ENCODE data around the gene ITGA2B. TPM values are rescaled to one million over a fixed set of nuclear protein-coding genes. Genes with fewer than 3 reads are reported as not detected.

ITGA2B gene
- total and polyA plus RNA-seq, 7 experiments from 2014 or later, result 0.43 to 19.7 (median 0.67) TPM; not detected in 2

DNA sequence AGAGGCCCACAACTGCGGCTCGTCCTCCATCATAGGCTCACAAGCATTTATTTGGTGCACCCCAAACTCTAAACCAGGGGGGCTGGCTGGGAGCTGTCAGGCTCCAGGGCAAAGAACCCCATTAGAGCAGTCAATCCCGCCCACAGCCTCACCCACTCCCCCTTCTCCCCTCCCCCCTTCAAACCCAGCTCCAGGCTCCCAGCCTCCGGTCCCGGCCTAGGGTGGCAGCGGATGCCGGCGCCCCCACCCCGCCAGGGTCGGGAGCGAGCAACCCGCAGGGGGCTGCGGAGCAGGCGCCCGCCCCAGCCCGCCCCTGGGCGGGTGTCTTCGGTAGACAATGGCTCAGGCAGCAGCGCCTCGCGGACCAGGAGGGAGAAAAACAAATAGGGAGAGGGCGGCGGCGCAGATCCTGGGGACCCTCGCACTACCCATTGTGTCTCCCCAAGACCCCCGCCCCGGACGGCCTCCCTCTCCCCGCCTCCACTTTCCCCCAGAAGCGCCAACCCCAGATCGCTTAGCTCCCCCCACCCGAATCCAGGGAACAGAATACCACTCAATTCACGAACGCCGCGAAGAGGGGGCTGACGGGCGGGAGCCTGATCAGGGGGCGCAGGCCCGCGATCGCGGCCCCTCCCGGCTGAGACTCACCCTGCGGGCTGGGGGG is 26.4 kb downstream of the ITGA2B start:
- ChIA-PET CTCF (interaction anchor here (1.0 to 1.6 kb wide), 5 partner anchors 8 to 32 kb away, joined by 3 to 9 read pairs (median 4); partner anchors contain the start of gene GRN), POLR2A (interaction anchor here (1.0 kb wide), 1 partner anchor 10 kb away, joined by 3 read pairs; no protein-coding TSS in a partner anchor)
- Histone ChIP-seq H3K27me3 (ENCODE audit: control insufficient read depth in 2 of 2, insufficient read depth in 2 of 2, low read length in 2 of 2) (no peaks in the 10 kb centered on the region), H3K4me3 (ENCODE audit: low read length) (peak overlapping the region; percentile 62), H3K36me3 (ENCODE audit: control insufficient read depth in 2 of 3, insufficient read depth in 3 of 3, low read length in 3 of 3) (no peaks in the 10 kb centered on the region), H3K4me1 (ENCODE audit: control insufficient read depth in 2 of 2, insufficient read depth in 2 of 2, low read length in 2 of 2) (no peaks in the 10 kb centered on the region), H3K27ac (ENCODE audit: low read depth, low read length) (no peak overlapping the region), H3K9me3 (ENCODE audit: control insufficient read depth in 2 of 3, low read length in 3 of 3) (no peaks in the 10 kb centered on the region)
- intact Hi-C loops (cut with micrococcal nuclease), result loop anchor here in 1 of 2 donors (1.0 kb wide), 3 partner anchors 9 to 22 kb away; partner anchors contain the start of gene GRN
- peak overlapping the region; percentile 63 to 82 (median 75) for H3K4me3 Mint-ChIP-seq
- H3K4me1 Mint-ChIP-seq, result peaks cover 6 to 13% (median 8%) of the 10 kb centered on the region in 7 donors
- no peaks in the 10 kb centered on the region for H3K9me3 Mint-ChIP-seq
- H3K27me3 Mint-ChIP-seq, result peaks cover 0 to 65% (median 25%) of the 10 kb centered on the region in 5 donors
- no peaks in the 10 kb centered on the region for H3K36me3 Mint-ChIP-seq
- peak overlapping the region in 2 of 9 donors; percentile 49 to 71 for H3K27ac Mint-ChIP-seq
- DNase-seq (peak in 5 of 9 donors; percentile 10 to 39 (median 22)), ATAC-seq (peak; percentile 33)

DNA sequence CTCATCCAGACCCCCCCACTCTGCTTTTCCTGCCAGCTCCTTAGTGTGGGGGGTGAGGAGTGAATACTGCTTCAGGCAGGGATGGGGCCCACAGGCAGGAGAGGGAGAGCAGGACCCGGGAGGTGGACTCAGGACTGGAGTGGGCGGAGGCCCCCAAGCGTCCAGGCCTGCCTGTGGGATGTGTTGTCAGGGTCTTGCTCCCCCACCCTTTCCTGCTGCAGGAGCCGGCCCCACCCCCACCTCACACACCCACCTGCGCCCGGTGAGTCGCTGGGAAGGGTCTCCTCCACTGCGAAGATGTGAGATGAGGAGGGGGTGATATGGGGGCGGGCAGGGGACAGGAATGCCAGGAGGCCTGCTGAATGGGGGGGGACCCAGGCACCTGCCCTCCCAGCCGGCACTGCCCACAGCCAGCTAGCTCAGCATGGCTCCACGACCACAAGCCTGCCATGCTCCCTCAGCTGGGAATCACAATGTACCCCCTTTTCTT is 26.9 kb downstream of the ITGA2B start:
- Histone ChIP-seq H3K4me1 (ENCODE audit: control insufficient read depth in 2 of 2, insufficient read depth in 2 of 2, low read length in 2 of 2) (no peaks in the 10 kb centered on the region), H3K9me3 (ENCODE audit: control insufficient read depth in 2 of 3, low read length in 3 of 3) (no peaks in the 10 kb centered on the region), H3K36me3 (ENCODE audit: control insufficient read depth in 2 of 3, insufficient read depth in 3 of 3, low read length in 3 of 3) (no peaks in the 10 kb centered on the region), H3K27ac (ENCODE audit: low read depth, low read length) (no peak overlapping the region), H3K4me3 (ENCODE audit: low read length) (no peak overlapping the region), H3K27me3 (ENCODE audit: control insufficient read depth in 2 of 2, insufficient read depth in 2 of 2, low read length in 2 of 2) (no peaks in the 10 kb centered on the region)
- H3K4me1 Mint-ChIP-seq, result peaks cover 6 to 13% (median 8%) of the 10 kb centered on the region in 7 donors
- peak overlapping the region in 5 of 10 donors; percentile 33 to 80 (median 59) for H3K4me3 Mint-ChIP-seq
- peaks cover 0 to 65% (median 21%) of the 10 kb centered on the region in 5 donors for H3K27me3 Mint-ChIP-seq
- ChIA-PET POLR2A (interaction anchor here (0.9 kb wide), 1 partner anchor 176 kb away, joined by 4 read pairs; the partner anchor contains the start of gene TMUB2), CTCF (interaction anchor here (1.1 to 1.3 kb wide), 2 partner anchors 10 kb away, joined by 3 to 4 read pairs; no protein-coding TSS in a partner anchor)
- no peak for DNase-seq
- intact Hi-C loops (cut with micrococcal nuclease), result no loop called here
- H3K36me3 Mint-ChIP-seq, result no peaks in the 10 kb centered on the region
- H3K27ac Mint-ChIP-seq, result no peak overlapping the region
- H3K9me3 Mint-ChIP-seq, result no peaks in the 10 kb centered on the region
- ATAC-seq, result no peak

- Histone ChIP-seq H3K36me3 (ENCODE audit: control insufficient read depth in 2 of 3, insufficient read depth in 3 of 3, low read length in 3 of 3) (no peaks in the 10 kb centered on the region), H3K9me3 (ENCODE audit: control insufficient read depth in 2 of 3, low read length in 3 of 3) (no peaks in the 10 kb centered on the region), H3K27me3 (ENCODE audit: control insufficient read depth in 2 of 2, insufficient read depth in 2 of 2, low read length in 2 of 2) (no peaks in the 10 kb centered on the region), H3K4me3 (ENCODE audit: low read length) (no peak overlapping the region), H3K27ac (ENCODE audit: low read depth, low read length) (no peak overlapping the region), H3K4me1 (ENCODE audit: control insufficient read depth in 2 of 2, insufficient read depth in 2 of 2, low read length in 2 of 2) (no peaks in the 10 kb centered on the region)
- CTCF ChIA-PET, result interaction anchor here (0.5 kb wide), 1 partner anchor 17 kb away, joined by 3 read pairs; no protein-coding TSS in a partner anchor
- peak overlapping the region in 1 of 9 donors; percentile 14 for H3K27ac Mint-ChIP-seq
- peaks cover 6 to 13% (median 8%) of the 10 kb centered on the region in 7 donors for H3K4me1 Mint-ChIP-seq
- intact Hi-C loops (cut with micrococcal nuclease), result no loop called here
- no peaks in the 10 kb centered on the region for H3K9me3 Mint-ChIP-seq
- POLR2A ChIA-PET, result interaction anchor here (0.6 to 1.1 kb wide), 3 partner anchors 25 to 175 kb away, joined by 3 to 4 read pairs (median 3); partner anchors contain the start of gene TMUB2
- no peak for DNase-seq
- H3K36me3 Mint-ChIP-seq, result no peaks in the 10 kb centered on the region
- ATAC-seq, result no peak
- H3K27me3 Mint-ChIP-seq, result peaks cover 0 to 58% (median 13%) of the 10 kb centered on the region in 5 donors
- H3K4me3 Mint-ChIP-seq, result peak overlapping the region in 2 of 10 donors; percentile 1 to 80
Measured at GRCh38 chr17:44361292-44362260, 27.9 kb downstream of the ITGA2B start.

DNA sequence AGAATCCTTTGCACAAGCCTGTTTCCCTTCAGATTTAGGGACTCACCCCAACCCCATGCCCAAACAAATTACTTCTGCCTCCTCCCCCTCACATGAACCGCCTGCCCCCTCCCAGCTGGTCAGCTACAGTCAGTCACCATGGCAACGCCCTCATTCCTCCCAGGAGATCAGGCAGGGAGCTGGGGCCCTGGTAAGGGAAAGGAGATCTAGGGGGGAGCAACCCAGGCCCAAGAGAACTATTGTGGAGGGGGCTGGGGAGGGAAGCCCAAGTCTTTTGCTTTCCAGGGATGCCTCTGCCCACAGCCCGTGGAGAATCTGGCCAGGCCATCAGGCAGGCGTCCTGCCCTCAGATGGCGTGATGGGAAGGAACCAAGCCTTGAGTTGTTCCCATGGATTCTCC is 28.6 kb downstream of the ITGA2B start:
- CTCF ChIA-PET, result no interaction called here
- Mint-ChIP-seq H3K27me3 (peaks cover 0 to 50% (median 12%) of the 10 kb centered on the region in 5 donors), H3K27ac (no peak overlapping the region), H3K36me3 (no peaks in the 10 kb centered on the region), H3K9me3 (no peaks in the 10 kb centered on the region), H3K4me1 (peaks cover 6 to 13% (median 8%) of the 10 kb centered on the region in 7 donors), H3K4me3 (no peak overlapping the region)
- Histone ChIP-seq H3K36me3 (ENCODE audit: control insufficient read depth in 2 of 3, insufficient read depth in 3 of 3, low read length in 3 of 3) (no peaks in the 10 kb centered on the region), H3K27ac (ENCODE audit: low read depth, low read length) (no peak overlapping the region), H3K9me3 (ENCODE audit: control insufficient read depth in 2 of 3, low read length in 3 of 3) (no peaks in the 10 kb centered on the region), H3K4me3 (ENCODE audit: low read length) (no peak overlapping the region), H3K4me1 (ENCODE audit: control insufficient read depth in 2 of 2, insufficient read depth in 2 of 2, low read length in 2 of 2) (no peaks in the 10 kb centered on the region), H3K27me3 (ENCODE audit: control insufficient read depth in 2 of 2, insufficient read depth in 2 of 2, low read length in 2 of 2) (no peaks in the 10 kb centered on the region)
- POLR2A ChIA-PET, result interaction anchor here (0.6 kb wide), 2 partner anchors 26 to 454 kb away, joined by 3 read pairs; no protein-coding TSS in a partner anchor
- DNase-seq (no peak), ATAC-seq (no peak)
- intact Hi-C loops (cut with micrococcal nuclease), result no loop called here

GRCh38 chr17:44360144-44360533 is 29.3 kb downstream of the ITGA2B start:
- Mint-ChIP-seq H3K36me3 (no peaks in the 10 kb centered on the region), H3K4me1 (peaks cover 7 to 13% (median 9%) of the 10 kb centered on the region in 7 donors), H3K9me3 (no peaks in the 10 kb centered on the region), H3K27me3 (peaks cover 0 to 48% (median 7%) of the 10 kb centered on the region in 5 donors), H3K27ac (no peak overlapping the region), H3K4me3 (no peak overlapping the region)
- no peaks in the 10 kb centered on the region for H3K27me3 ChIP-seq (ENCODE audit: control insufficient read depth in 2 of 2, insufficient read depth in 2 of 2, low read length in 2 of 2)
- no peak overlapping the region for H3K27ac ChIP-seq (ENCODE audit: low read depth, low read length)
- intact Hi-C loops (cut with micrococcal nuclease), result no loop called here
- no peak overlapping the region for H3K4me3 ChIP-seq (ENCODE audit: low read length)
- H3K36me3 ChIP-seq (ENCODE audit: control insufficient read depth in 2 of 3, insufficient read depth in 3 of 3, low read length in 3 of 3), result no peaks in the 10 kb centered on the region
- no peaks in the 10 kb centered on the region for H3K4me1 ChIP-seq (ENCODE audit: control insufficient read depth in 2 of 2, insufficient read depth in 2 of 2, low read length in 2 of 2)
- POLR2A ChIA-PET, result no interaction called here
- CTCF ChIA-PET, result no interaction called here
- ATAC-seq (no peak), DNase-seq (no peak)
- no peaks in the 10 kb centered on the region for H3K9me3 ChIP-seq (ENCODE audit: control insufficient read depth in 2 of 3, low read length in 3 of 3)

GRCh38 chr17:44359458-44360143 is 29.8 kb downstream of the ITGA2B start:
- H3K4me1 Mint-ChIP-seq, result peaks cover 7 to 13% (median 8%) of the 10 kb centered on the region in 7 donors
- ChIA-PET CTCF (no interaction called here), POLR2A (no interaction called here)
- no peaks in the 10 kb centered on the region for H3K9me3 ChIP-seq (ENCODE audit: control insufficient read depth in 2 of 3, low read length in 3 of 3)
- intact Hi-C loops (cut with micrococcal nuclease), result no loop called here
- H3K9me3 Mint-ChIP-seq, result no peaks in the 10 kb centered on the region
- no peak overlapping the region for H3K4me3 Mint-ChIP-seq
- H3K4me3 ChIP-seq (ENCODE audit: low read length), result no peak overlapping the region
- H3K36me3 ChIP-seq (ENCODE audit: control insufficient read depth in 2 of 3, insufficient read depth in 3 of 3, low read length in 3 of 3), result no peaks in the 10 kb centered on the region
- no peak overlapping the region for H3K27ac Mint-ChIP-seq
- no peak overlapping the region for H3K27ac ChIP-seq (ENCODE audit: low read depth, low read length)
- H3K27me3 ChIP-seq (ENCODE audit: control insufficient read depth in 2 of 2, insufficient read depth in 2 of 2, low read length in 2 of 2), result no peaks in the 10 kb centered on the region
- DNase-seq, result no peak
- ATAC-seq, result no peak
- peaks cover 0 to 44% (median 1%) of the 10 kb centered on the region in 5 donors for H3K27me3 Mint-ChIP-seq
- no peaks in the 10 kb centered on the region for H3K4me1 ChIP-seq (ENCODE audit: control insufficient read depth in 2 of 2, insufficient read depth in 2 of 2, low read length in 2 of 2)
- H3K36me3 Mint-ChIP-seq, result no peaks in the 10 kb centered on the region
